HG03108 (cell line): ENCODE measurements around the gene IL17RA.

ENCODE experiments used
- ATAC-seq: cut with Tn5 transposase; IDR thresholded peaks from one replicate; pipeline ENCODE4 v1.9.1; 2021; ENCODE audit warnings: moderate library complexity; ENCODE audit not compliant: unreplicated experiment

Gene IL17RA

DNA sequence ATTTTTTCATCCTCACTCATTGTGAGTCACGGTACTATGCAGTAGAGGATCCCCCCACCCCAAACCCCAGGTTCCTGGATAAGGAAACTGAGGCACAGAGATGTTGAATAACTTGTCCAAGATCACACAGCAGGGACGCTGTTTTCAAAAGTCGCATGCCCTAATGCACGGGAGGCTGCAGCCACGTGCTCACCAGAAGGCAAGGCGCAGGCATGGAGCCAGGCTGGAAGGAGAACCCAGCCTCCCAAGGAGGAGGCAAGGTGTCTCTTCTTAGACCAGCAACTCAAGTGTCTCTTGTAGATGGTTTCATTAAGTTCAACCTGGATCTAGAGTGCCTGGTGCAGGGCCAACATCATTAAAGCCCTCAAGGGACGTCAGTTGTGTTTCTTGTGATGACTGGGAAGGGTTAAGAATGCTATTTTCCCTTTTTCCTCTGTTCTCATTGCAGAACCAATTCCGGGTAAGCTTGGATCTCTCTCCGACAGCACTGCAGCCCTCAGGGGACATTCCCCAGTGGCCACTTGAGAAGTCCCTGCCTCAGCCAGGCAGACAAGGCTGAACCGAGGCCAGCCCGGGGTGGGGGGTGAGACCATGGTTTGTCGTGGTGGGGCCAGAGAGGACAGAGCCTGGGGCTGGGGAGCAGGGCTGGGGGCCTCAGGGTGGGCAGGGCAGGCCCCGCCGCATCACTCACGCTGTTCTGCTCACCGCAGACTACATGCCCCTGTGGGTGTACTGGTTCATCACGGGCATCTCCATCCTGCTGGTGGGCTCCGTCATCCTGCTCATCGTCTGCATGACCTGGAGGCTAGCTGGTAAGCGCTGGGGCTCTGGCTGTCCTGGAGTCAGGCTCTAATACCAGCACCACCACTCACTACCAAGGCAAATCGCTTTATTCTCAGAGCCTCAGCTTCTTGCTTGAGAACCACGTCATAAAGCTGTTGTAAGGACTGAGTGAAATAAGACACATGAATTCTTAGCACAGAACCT lies 20.6 kb downstream of the IL17RA start:
- ATAC-seq = no peak

DNA sequence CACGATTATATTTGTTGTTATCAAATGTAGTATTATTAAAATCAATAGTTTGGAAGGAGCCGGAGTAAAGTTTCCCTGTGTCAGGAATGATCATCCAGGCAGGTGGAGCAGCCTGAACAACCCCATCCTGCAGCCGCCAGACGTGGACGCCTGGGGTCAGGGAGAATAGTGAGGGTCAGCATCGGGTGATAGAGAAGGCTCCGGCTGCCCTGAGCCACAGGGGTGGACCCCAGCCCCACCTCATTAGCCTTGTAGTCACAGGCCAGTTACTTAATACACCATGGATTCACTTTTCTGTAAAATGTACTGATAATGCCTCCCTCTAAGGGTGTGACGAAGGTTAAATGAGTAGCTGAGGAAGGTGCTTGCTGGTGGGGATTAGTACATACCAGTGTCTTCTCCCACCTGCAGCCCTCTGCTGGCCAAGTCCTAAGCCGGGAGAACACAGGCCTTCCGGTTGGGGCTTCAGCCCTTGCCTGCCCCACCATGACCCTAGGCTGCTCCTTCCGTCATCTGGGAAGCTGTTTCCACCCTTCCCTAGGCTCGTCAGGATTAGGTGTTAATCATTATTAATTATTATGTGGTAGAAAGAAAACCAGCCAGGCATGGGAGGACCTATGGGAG lies 21.5 kb downstream of the IL17RA start:
- ATAC-seq = no peak

GRCh38 chr22:17106785-17107546 lies 22.2 kb downstream of the IL17RA start:
- no peak for ATAC-seq

- no peak for ATAC-seq
Measured at GRCh38 chr22:17107547-17107810, 22.7 kb downstream of the IL17RA start.

- no peak for ATAC-seq
Measured at GRCh38 chr22:17108256-17109112, 23.7 kb downstream of the IL17RA start.

GRCh38 chr22:17109113-17109865 lies 24.5 kb downstream of the IL17RA start:
- ATAC-seq = no peak

- no peak for ATAC-seq
Measured at GRCh38 chr22:17109976-17110375, 25.2 kb downstream of the IL17RA start.

DNA sequence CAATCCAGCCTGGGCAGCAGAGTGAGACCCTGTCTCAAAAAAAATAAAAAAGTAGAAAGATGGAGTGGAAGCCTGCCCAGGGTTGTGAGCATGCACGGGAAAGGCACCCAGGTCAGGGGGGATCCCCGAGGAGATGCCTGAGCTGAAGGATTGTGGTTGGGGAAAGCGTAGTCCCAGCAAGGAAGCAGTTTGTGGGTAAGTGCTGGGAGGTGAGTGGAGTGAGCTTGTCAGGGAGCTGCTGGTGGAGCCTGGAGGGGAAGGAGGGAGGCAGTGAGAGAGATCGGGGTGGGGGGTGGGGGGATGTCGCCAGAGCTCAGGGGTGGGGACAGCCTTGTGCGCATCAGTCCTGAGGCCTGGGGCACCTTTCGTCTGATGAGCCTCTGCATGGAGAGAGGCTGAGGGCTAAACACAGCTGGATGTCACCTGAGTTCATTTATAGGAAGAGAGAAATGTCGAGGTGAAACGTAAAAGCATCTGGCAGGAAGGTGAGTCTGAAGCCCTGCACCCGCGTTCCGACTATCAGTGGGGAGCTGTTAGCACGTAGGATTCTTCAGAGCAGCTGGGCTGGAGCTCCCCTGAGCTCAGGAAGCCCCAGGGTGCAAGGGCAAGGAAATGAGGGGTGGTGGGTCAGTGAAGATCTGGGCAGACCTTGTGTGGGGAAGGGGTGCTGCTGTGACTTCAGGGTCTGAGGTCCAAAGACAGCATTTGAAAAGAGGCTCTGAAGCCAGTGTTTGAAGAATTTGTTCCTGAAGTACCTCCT lies 26.2 kb downstream of the IL17RA start:
- ATAC-seq = no peak

GRCh38 chr22:17112491-17113042 lies 27.8 kb downstream of the IL17RA start:
- ATAC-seq = no peak

GRCh38 chr22:17113600-17113999 lies 28.8 kb downstream of the IL17RA start:
- ATAC-seq = no peak

- ATAC-seq = no peak
Measured at GRCh38 chr22:17114173-17114897, 29.5 kb downstream of the IL17RA start.

DNA sequence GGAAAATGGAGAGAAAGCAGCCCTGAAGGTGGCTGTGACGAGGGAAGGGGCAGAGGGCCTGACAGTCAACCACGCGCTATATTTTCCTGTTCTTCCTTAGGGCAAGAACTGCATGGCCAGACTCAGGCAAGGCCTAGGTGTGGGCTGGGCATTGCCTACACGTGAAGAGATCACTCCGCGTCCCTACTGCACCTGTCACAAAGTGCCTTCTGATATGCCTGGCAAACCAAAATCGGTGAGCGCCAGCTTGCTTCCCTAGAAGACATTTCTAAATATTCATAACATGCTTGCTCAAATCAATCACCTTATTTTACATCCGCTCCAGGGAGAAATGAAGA lies 30.1 kb downstream of the IL17RA start:
- ATAC-seq = no peak

GRCh38 chr22:17115236-17115635 lies 30.4 kb downstream of the IL17RA start:
- ATAC-seq = no peak

- no peak for ATAC-seq
Measured at GRCh38 chr22:17115945-17116565, 31.3 kb downstream of the IL17RA start.

DNA sequence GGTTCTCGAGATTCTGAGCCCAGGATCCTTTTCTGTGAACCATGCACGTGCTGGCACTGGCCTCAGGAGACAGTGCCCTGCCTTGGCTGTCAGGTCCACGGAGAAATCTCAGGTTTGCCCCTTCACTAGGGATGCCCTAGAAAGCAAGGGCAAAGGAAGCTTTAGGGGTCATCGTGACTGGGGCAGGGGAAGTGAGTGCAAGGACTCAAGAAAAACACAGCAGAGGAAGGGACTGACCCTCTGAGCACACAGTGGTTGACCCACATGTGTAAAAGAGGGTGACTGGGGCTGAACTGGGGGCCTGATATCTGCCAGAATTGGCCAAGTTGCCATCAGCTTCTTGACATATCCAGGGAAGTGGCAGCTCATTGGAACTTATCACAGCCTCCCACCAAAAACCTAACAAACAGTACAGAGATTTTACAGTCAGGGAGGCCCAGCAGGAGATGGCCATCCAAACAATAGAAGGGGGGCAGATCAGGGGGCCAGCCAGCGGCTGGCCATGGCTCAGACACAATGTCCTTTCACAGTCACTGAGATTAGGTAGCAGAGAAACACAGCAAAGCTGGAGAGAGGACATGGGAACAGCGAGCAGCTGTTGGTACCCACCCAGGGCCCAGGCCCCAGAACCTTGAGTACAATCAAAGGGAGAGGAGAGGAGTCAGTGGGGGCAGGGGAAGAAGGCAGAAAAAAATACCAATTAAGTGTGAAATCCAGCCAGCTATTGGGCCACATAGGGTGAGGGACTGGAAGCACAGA lies 32.0 kb downstream of the IL17RA start:
- no peak for ATAC-seq

DNA sequence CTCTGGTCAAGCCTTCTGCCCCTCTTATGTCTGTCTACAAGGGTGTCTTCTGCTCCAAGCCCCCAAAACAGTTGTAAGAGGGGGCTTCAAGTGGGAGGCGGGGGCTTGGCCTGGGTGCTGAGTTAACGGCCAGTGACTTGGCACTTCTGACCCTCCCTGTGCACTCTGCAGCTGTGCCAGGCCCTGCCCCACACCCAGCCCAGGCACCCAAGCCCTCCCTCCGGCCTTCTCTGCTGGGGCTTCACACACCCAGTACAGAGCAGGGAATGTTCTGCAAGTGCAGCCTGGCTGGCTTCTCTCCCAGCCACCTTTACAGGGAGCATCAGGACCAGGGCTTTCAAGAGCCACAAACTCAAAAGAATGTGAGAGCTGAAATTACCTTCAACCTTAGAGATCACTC lies 32.6 kb downstream of the IL17RA start:
- no peak for ATAC-seq

GRCh38 chr22:17117890-17118289 lies 33.1 kb downstream of the IL17RA start:
- no peak for ATAC-seq
